Stimulated activated CD4-positive, alpha-beta T cell treated with anti-CD3 and anti-CD28 coated beads, TNF-alpha, amount 100 ng/mL, for 1 hour (primary cell): ENCODE results near the gene TEAD1.

Experiments
- DNase-seq, 3 donors: peaks; one replicate each; pipeline ENCODE4 v3.0.0-alpha.2; 2020; ENCODE audit warnings: low read depth in 3 of 3, low spot score in 1 of 3

The TEAD1 gene

DNA sequence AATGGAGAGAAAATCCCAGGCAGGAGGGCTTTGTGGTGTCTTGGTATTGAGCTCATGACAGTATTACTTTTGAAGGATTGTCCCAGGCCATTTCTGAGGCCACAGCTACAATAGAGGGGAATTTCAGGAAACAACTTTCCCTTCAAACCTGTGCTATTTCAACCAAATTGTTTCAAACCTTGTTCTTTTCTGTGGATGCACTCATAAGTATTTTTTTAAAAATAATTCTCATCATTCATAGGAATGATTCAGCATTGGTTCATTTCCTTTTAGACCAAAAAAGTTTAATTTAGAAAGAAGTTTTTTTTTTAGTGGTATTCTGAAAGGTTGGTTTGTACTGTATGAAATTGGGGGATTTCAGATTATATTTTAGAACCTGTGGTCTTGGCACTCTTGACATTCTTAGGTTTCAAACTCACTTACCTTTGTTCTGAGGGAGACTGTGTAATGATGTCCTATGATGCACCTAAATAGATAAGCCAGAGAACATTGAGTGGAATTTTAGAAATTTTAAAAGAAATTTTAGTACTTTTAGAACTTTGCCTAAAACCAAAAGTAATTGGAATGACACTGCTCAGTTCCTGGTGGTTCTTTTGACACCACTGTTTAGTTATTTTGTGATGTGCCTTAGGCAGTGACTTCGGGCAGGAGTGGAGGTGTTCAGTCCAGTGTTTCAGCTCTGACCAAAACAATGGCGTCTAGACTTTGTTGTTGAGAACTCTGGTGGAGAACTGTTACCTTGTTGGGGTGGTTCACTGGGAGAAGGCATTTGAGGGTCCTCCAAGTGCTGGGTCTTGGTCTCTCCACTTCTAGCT, 12.2 kb downstream of the TEAD1 start:
- DNase-seq: no peak

DNA sequence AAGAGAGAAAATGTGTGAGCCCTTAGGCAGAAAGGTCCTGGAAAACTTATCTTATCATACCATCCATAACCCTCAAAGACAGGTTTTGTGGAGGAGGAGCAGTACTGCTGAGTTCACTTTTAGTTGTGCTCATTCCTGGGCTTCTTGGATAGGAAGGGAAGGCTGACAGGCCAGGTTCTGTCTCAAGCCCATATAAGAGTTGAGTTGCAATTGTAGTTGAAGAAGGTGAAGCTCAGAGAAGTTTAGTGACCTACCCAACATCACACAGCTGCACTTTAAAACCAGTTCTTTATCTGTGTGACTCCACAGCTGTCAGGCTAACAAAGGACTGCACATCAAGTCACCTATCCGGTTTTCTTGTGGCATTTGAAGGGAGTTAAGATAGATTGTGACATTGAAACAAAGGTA, 13.0 kb downstream of the TEAD1 start:
- no peak for DNase-seq

DNA sequence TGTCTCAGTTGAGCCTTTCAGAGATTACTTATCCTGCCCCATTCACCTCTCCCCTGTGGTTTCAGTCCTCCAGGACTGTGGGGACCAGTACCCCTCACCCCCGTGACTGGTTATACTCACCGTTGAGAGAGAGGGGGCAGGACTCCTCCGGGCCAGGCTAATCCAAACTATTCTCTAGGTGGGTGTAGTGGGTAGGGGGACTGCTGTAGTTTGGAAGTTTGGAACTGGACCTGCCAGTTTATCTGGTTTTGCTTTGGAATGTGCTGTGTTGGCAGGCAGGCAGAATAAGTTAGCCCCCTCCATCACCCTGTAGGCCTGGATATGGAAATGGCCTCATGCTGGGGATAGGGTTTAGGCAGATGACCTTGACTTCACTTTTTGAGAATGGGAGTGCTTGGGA, 13.5 kb downstream of the TEAD1 start:
- no peak for DNase-seq

DNA sequence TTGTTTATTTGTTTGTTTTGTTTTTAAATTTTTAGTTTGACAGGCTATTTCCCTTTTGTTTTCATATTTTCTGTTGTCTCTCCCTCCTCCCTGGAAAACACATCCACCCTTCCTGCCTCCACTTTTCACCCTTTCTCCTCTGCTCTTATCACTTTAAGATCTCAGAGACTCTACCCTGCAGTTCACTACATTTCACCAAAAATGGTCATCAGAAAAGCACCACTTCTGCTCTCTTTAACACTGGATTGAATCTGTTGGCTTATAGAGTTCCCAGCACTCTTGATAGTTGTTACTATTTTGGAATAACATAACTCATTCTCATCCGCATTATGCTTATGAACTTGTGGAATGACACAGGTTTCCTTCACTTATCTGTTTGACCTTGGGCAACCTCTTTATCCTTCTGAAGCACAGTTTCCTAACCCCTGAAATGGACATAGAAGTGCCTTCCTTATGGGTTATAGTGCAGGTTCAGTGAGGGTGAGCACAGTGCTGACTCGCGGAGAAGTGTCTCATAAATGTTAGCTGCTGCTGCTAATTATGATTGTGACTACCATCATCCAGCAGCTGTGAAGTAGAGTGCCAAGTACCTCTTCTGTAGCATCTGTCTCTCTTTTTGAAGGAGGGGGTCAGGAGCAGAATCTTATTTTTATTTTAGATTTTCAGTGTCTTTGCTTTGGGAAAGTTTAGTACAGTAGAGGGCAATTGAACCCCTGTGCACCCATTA, 15.0 kb downstream of the TEAD1 start:
- DNase-seq: no peak

DNA sequence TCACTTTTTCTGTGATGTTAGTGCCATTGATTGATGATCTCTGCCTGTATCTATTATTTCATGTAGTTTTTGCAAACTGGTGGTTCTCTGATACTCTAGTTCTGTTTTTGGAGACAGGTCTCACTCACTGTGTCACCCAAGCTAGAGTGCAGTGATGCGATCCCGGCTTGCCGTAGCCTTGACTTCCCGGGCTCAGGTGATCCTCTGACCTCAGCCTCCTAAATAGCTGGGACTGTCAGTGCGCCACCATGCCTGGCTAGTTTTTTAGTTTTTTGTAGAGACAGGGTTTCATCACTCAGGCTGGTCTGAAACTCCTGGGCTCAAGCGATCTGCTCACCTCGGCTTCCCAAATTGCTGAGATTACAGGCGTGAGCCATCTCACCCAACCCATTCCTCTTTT, 16.4 kb downstream of the TEAD1 start:
- DNase-seq: no peak

DNA sequence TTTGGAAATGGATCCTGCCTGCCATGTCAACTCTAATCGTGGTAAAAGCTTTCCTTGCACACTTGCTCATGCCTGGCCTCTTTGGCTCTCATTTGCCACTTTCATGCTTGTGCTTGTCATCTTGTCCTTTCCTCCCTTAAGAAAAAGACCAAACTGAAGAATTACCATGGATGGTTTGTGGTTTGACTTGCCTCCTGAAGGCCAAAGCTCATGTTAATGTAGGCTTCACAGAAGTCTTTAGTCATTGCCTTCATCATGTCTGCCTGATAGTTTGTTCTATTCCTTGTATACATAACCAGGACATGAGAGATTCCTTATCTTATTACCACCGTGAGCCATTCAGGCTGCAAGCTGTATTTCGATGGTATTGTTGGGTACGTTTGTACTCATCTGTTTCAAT, 17.3 kb downstream of the TEAD1 start:
- DNase-seq: no peak

DNA sequence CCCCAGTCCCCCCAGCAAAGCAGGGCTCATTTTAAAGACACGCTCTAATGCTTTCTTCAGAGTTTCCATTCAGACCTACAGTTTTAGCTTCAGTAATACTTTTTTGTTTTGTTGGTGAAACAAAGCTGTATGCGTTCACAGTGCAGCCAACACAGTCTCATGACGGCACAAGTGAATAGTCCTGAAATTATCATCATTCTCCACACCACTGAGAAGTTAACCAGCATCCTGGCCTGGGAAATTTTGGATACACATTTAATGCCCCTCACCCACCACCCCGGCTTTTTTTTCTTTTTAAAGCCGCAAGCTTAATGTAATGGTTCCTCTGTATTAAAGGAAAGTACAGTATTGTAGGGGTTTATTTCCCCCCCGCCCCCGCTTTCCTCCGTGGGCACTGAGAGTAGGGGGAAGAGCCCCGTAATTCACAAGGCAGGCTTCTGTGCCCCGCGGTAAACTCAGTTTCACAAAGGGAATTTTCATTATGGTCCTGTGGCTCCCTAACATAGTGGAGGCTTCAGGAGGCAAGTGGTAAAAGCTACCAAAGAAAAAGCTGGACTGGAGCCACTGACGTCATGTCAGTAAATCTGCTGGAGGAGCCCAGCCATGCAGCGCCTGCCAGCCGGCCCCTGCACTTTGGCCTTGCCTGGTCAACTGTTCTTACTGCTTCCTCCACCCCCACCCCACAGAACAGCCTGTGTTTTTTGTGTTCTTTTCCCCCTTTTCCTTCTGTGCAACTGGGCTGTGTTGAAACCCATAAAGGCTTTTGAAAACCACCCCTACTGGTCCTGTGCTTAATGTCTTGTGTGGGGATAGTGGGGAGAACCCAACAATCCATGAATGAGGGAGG, 18.2 kb downstream of the TEAD1 start:
- DNase-seq: no peak

DNA sequence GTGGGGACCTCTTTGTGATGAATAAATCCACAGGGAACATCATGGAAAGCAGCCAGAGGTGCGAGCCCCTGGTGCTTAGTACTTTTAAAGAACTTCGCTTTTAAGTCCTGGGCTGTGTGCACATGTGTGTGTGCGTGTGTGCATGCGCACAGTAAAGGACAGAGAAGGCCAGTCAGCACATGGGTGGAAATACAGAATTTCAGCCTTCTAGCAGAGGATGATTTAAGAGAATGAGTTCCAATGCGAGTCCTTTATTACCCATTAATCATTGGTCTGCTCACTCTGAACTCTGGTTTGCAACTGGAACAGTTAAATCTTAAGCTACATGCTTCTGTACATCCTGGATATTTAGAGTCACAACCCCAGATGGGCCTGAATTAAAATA, 18.9 kb downstream of the TEAD1 start:
- no peak for DNase-seq

DNA sequence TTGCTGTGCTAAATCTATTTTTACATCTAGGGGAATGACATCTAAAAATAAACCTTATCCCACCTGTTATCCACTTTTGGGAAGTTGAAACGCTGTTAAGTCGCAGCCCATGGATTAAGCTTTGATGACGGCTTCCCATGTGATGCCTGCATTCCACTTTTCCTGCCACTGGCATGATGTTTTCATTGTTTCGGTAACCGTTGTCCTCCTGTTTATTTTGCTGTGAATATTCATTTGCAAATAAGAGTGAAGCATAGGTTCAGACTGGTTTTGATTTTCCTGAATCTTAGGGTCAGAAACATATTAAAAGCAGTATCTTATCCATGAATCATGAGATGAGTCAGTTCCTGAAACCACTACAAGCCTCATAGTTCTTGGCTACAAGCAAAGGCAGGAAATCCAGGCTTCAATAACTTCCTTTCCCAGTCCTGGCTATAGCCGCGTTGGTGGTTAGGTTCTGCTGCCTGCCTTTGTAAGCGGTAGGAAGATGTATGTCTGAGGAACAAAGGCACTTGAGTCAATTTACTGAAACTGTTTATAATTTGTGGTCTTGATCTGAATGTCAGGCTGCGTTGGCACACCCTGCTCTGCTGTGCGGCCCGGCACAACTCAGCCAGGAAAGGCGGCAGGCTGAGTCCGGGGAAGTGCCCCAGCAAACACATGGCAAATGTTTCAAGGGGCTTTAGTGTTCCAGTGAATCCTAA, 19.4 kb downstream of the TEAD1 start:
- DNase-seq: no peak

DNA sequence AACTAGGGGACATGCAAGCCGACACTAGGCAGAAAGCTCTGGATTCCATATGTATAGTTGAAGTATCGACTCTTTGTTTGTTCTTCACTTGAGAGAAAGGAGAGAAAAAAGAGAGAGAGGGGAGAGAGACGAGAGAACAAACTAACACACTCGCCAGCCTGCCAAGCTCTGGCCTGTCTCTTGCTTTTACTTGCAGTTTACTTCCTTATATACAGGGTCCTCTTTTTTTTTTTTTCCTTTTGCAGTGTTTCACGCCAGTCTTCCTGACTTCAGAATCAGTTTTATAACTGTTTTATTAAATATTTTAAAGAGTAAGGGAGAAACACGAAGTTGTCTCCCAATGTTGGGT, 19.9 kb downstream of the TEAD1 start:
- DNase-seq: no peak

DNA sequence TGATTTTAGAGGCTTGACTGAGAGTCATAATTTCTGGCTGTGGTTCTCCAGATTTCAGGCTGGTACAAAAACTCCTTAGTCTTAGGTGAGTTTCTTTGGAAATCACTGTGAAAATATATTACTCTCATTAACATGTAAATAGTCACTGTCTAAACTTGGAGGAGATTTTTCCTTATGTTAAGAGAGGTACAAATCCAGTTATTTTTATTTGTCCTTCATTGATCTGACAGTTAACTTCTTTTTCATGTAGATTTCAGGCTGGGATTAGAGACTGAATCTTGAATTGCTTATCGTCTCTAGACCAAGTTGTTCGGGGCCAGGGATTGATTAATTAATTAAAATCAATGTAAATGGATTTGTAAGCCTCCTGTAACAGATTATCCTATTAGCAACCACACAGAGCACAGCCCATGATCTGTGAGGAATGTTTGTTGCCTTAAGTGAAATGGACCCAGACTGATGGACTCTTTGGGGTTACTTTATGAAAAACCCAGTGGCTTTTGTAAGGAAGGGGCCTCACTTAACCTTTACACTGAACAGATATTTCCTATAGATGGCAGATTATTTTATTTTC, 21.1 kb downstream of the TEAD1 start:
- no peak for DNase-seq

DNA sequence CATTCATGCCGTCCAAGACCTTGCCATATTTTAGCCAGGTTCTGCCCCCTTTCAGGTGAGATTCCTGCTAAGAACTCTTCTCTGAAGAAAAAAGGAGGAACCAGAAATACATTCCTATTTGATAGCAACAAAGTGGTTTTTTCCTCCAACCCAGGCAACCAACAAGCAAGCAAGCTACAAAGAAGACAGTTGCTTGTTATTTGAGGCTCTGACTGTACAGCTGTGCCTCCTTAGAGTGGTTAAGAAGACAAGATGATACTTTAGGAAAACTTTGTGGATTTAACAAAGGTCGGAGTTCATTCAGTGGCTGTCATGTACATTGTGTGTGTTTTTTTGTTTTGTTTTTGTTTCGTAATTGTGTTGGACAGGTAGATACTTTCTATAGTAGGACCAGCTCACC, 21.7 kb downstream of the TEAD1 start:
- no peak for DNase-seq

DNA sequence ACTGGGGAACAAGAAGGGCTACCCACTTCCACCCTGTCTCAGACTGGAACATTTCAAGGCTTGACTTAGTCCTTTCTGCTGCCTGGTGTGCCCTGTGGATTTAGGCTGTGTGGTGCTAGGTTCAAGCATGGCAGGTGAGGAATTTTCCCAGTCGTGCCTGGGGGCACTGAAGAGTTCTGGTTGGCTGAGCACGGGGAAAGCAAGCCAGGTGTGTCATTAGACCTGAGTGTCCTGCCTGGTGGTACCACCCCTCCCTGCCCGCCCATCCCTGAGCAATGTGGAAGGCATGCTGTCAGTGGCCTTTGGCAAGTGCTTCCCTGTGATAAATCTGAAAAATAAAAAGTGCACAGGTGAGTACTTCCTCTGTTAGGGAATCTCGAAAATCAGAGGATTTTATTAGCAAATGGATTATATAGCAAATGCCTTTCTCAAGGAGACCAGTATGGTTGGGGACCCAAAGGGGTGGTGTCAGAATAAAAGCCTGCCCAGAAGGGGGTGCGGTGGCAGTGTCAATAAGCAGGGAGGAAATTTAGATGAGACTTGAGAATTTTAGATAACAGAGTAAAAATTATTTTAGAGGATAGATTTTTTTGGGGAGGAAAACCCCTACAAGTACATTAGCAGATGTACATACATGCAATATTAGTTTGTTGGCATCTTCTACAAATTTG, 22.8 kb downstream of the TEAD1 start:
- no peak for DNase-seq

DNA sequence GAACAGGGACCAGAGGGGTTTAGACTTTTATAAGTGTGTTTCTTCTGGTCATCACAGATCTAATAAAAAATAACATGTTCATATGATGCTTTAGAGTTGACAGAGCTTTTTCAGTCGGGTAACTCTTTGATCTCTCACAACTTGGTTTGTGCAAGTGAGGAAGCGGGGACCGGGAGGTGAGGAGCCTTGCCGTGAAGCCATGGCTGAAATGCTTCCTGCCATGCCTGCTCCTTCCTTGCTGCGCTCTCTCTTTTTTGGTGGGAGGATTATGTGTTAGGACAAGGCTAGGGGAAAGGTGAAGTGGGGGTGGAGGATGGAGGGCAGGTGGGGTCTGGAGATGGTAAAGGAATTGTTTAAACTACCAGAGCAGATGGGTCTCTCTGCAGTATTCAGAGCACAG, 23.8 kb downstream of the TEAD1 start:
- no peak for DNase-seq

DNA sequence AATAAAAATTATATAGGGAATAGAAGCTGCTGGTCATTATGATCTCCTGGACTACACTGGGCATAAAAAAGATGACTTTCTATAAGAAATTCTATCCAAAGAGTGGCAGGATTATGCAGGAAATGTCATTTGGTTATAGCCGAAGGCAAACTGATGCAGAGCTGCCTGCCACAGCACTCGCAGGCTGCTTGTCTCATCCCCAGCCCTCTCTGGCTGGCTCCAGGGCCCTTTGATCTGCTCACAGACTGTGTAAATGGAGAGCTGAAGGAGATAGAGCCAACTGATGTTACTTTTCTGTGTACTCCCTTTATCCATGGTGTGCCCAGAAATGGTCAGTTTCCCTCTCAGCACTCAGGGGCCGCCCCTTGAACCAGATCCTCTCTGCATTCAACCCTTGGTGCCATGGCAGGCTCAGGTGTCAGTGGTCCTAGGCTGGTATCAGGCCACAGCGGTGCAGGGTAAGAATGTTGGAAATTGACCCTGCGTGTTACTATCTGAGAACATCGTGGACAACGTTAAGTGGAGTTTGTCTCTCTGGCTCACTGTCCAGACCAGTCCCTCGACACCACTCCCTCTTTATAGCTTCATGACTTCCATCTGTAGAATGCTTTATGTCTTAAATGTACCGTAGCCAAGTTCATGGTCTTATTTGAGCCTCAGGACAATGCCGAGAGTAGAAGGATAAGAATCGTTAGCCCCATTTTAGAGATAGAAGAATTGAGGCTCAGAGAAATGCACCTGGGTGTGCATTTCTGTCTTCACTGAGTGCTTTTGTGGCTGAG, 27.8 kb downstream of the TEAD1 start:
- no peak for DNase-seq

DNA sequence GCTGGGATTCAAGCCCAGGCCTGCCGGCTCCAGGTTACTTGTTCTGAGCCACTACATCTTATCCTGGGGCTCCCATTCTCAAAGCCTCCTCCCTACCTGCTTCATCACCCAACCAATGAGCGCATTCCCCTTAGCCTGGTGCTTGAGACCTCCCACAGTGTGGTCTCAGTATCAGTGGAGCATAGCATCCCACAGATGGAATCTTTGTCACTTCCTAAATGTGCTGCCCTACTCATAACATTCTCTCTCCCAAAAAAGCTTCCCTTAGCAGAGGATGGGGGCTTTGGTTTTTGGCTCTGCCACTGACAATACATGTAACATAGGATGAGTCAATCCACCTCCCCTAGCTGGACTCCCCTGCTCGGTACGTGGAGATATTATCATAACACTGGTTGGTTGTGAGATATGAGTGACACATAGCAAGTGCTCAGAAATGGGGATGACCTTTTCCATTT, 28.8 kb downstream of the TEAD1 start:
- DNase-seq: no peak

DNA sequence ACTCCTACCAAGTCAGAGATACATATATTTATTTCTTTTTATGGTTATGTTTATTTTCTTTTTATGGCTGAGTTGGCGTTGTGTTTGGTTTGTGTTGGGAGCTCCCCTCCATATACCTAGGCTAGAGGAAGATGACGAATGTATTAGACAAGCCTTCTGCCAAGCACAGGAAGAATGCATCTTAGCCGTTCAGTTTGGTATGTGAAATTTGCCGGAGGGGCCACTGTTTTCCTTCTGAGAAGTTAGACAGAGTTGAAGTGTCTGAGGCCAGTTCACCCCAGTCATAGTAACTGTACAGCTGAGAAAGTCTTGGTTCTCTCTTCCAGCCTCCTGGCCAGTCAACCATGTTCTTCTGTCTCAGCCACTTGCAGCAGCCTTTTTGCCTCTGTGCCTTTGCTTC, 29.8 kb downstream of the TEAD1 start:
- no peak for DNase-seq

DNA sequence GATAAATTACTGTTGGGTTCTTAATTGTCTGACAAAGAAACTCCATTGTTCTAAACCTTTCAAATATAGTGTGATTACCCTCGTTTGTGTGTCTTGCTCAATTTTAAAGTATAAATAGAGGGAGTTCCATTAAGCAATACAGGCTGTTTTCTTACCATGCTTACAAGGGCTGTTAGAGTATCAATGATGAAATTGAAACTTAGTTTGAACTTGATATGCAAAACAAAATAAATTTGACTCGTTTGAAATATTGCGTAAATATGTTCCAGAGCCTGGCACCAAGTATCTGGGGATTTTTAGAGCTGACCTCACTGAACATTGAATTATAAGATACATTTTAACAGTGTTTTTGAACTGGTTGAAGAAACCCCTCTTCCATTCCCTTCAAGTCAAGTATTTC, 31.7 kb downstream of the TEAD1 start:
- DNase-seq: no peak
